Transverse colon (tissue), 4 donors: Measurements from ENCODE around the gene RBM10.
"Not testable (repeated sequence)": the region's sequence is repeated elsewhere in the genome, so short reads cannot be mapped to it uniquely, and the experiment has no call there.

Source experiments
- EP300 ChIP-seq: sonication (generic); formaldehyde crosslinking; IDR thresholded peaks from one replicate; pipeline ENCODE4 v1.6.1; 2017; ENCODE audit warnings: antibody characterized with exemption, low read depth
- POLR2A ChIP-seq: fragments of 450-650 bp; IDR thresholded peaks from one replicate; pipeline ENCODE4 v1.6.1; 2016; ENCODE audit warnings: antibody characterized with exemption, mild to moderate bottlenecking, moderate library complexity
- POLR2AphosphoS5 ChIP-seq, 3 donors: sonication (generic); formaldehyde crosslinking; IDR thresholded peaks; one replicate each; pipeline ENCODE4 v1.6.1; 2016; ENCODE audit warnings: antibody characterized with exemption in 3 of 3
- TF ChIP-seq, protein P1 (sequence below), 5 experiments: fragments of 200-600 bp in 3 of 5; fragments of 450-650 bp in 2 of 5; sonication (generic) in 3 of 5; IDR thresholded peaks; 1 replicate in 2 of 5; 2 replicates in 3 of 5; pipeline ENCODE4 v1.5.1; 2016 to 2017; ENCODE audit warnings: antibody characterized with exemption in 5 of 5, inconsistent platforms in 3 of 5, mild to moderate bottlenecking in 2 of 5, moderate library complexity in 1 of 5

- TF ChIP-seq, protein P1, sequence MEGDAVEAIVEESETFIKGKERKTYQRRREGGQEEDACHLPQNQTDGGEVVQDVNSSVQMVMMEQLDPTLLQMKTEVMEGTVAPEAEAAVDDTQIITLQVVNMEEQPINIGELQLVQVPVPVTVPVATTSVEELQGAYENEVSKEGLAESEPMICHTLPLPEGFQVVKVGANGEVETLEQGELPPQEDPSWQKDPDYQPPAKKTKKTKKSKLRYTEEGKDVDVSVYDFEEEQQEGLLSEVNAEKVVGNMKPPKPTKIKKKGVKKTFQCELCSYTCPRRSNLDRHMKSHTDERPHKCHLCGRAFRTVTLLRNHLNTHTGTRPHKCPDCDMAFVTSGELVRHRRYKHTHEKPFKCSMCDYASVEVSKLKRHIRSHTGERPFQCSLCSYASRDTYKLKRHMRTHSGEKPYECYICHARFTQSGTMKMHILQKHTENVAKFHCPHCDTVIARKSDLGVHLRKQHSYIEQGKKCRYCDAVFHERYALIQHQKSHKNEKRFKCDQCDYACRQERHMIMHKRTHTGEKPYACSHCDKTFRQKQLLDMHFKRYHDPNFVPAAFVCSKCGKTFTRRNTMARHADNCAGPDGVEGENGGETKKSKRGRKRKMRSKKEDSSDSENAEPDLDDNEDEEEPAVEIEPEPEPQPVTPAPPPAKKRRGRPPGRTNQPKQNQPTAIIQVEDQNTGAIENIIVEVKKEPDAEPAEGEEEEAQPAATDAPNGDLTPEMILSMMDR (IDR thresholded peaks at IDR 0.05), result not testable (repeated sequence)
- TF ChIP-seq POLR2AphosphoS5 (IDR thresholded peaks at IDR 0.05); EP300; POLR2A: not testable (repeated sequence)
Observed at GRCh38 chrX:47110936-47111615, 33.9 kb upstream of the RBM10 start.
